LNCAP (cell line): ENCODE results near the gene RUNX2.

Experiments used
- TF ChIP-seq, protein P1 (sequence below): fragments of 450-650 bp; IDR thresholded peaks from 2 replicates; pipeline ENCODE4 v1.5.1; 2017; ENCODE audit warnings: mild to moderate bottlenecking

RUNX2 gene

DNA sequence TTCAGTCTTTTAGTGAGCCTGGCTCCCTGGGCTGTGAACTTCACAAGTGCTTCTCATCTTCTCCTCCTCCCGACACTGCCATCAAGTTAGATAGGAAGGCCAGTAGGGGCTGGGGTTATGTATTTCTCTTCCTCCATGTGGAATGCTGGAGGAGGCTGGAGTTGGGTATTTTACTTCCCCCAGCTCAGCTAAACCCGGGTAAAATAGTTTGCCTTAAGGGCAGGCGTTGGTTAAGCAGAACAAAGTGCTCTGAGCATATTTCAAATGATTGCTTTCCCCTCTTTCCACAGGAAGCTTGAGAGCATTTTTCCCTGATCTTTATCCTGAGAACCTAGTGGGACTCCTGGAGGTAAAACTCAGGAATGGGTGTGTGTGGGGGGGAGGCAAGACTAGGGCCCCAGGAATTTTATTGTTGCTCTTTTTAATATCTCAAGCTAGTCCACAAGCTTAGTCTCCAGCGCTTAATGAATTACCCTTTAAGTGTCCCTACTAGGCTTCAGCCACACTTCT lies 66.5 kb downstream of the RUNX2 start:
- TF ChIP-seq, protein P1, sequence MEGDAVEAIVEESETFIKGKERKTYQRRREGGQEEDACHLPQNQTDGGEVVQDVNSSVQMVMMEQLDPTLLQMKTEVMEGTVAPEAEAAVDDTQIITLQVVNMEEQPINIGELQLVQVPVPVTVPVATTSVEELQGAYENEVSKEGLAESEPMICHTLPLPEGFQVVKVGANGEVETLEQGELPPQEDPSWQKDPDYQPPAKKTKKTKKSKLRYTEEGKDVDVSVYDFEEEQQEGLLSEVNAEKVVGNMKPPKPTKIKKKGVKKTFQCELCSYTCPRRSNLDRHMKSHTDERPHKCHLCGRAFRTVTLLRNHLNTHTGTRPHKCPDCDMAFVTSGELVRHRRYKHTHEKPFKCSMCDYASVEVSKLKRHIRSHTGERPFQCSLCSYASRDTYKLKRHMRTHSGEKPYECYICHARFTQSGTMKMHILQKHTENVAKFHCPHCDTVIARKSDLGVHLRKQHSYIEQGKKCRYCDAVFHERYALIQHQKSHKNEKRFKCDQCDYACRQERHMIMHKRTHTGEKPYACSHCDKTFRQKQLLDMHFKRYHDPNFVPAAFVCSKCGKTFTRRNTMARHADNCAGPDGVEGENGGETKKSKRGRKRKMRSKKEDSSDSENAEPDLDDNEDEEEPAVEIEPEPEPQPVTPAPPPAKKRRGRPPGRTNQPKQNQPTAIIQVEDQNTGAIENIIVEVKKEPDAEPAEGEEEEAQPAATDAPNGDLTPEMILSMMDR: no peak

DNA sequence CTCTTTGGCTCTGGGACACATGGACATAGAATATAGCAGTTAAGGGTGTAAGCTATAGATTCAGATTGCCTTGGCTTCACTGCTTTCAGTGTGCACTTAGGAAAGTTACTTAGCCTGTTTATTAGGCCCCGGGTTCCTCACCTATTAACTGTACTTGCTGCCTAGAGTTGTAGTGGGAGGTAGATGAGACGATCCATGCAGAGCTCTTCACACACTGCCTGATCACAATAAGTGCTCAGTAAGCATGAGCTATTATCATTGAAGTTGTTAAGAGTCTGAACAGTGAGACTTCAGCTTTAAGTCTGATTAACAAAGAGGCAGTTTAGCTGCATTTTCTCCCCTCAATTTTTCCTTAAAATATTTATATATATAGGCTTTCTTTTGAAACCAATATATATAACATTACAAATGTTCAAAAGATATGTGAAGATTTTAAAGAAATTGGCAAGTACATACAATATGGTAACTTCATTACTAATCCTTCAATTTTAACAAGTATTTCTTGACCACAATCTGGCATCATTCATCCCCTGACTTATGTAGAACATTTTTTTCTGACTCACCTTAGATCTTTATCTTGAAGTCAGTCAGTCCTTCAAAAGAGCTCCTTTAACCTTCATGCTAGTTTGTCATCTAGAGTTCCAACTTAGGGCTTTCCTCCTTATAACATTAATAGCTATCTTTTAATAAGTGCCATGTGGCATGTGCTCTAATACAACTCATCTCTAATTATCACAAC lies 70.1 kb downstream of the RUNX2 start:
- TF ChIP-seq, protein P1: no peak

DNA sequence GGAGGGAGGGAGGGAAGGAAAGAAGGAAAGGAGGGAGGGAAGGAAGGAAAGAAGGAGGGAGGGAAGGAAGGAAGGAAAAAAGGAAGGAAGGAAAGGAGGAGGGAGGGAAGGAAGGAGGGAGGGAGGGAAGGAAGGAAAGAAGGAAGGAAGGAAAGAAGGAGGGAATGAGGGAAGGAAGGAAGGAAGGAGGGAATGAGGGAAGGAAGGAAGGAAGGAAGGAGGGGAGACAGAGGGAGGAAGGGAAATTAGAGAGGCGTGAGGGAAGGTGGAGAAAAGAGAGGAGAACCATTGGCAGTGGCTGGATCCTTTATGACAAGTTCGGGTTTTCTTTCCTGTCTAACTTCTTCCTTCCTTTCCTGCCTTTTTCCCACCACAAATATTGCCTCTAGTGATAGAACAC lies 71.9 kb downstream of the RUNX2 start:
- TF ChIP-seq, protein P1: no peak

DNA sequence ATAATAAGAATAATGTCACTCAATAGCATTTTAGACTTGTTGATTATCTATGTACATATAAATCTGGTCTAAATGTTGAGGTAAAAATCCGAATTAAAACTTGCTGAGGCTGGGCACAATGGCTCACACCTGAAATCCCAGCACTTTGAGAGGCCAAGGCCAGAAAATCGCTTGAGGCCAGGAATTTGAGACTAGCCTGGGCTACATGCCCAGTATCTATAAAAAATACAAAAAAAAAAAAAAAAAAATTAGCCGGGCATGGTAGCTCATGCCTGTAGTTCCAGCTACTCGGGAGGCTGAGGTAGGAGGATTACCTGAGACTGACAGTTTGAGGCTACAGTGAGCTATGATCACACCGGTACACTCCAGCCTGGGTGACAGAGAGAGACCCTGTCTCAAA lies 83.8 kb downstream of the RUNX2 start:
- TF ChIP-seq, protein P1: no peak

DNA sequence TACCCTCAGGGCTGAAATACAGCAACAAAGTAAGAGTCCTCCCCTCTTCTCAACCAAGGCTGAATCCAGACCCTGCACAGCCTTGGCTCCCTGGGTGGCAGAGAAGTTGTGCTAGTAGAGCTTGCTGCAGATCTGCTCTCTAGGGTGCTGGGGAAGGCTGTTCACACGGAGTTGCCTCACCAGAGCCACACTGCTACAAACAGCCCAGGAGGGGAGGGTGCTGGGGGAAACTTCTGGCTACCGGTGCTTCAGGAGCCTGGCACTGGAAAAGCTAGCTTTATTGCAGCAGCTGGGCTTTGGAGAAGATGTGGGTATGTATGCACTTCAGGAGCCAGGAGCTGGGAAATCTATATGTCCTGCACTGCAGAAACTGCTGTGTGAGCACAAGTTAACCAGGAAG lies 87.2 kb downstream of the RUNX2 start:
- TF ChIP-seq, protein P1: no peak

DNA sequence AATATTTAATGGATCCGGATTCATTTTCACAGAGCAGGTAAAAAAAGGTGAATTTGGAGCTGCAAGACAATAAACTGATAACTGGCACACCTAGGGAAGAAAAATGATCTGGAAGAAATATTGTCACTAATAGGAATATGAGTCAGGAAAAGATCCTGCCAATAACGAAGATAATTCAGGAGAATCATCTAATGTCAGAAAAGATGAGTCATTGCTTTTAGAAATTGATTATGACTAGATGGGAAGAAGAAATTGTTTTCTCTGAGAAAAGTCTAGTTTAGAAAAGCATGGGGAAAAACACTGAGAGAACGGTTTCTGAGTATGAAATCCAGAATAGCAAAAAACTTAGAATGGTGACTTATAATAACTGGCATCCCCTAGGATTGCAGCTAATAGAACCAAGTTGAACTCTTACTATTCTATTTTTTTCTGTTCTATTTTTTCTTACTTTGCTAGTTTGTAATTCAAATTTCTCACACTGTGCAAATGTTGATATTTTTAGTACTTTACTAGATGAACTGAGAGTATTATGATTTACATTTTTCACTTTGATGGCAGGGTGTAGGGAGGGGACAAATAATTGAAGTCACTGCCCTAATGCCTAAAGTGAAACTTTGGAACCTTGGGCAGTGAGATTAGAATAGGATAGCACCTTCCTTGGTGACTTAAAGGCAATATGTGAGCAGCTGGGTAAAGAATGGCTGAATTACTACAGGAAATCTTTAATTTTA lies 87.8 kb downstream of the RUNX2 start:
- TF ChIP-seq, protein P1: no peak

DNA sequence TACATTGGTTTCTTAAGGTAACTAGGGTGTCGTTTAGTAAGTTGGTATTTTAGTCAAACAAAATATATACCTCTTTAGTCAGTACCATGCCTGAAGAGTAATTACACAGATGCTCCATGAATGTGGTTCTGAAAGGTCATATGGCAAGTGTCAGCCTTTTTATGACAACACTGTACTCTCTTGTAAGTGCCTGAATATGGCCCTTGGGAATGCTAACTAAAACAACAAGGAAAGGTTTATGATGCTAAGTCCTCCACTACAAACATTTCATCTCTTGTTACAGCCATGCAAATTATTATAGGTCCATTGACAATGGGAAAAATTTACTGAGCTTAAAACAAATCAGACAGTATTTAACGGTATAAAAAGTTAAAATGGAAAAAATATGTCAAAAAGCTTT lies 88.6 kb downstream of the RUNX2 start:
- TF ChIP-seq, protein P1: no peak
